ENCODE data around the gene KRTDAP.

The KRTDAP gene

DNA sequence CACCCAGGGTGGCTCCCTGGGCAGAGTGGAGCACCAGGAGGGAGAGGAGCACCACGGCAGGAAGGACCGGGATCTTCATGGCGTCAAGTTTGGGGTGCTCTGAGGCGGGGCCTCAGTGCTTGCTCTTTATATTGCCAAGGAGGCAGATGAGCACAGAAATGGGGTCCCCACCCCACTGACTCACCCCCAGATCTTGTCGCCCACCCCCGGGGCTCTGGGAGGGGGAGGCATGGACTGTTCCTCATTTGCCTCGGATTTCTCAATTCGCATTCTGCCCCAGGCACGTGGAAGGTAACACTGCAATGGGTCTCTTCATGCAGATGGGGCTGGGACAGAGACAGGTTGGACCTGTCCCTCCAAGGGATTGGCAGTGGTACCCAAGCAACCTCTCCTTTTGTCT, at the start of gene KRTDAP:
TSS of gene KRTDAP (minus strand) at position 101 of the 400 bp plus-strand sequence. CDS start at position 79, 22 bp downstream.
- no peak for TF ChIP-seq CTCF (conservative IDR thresholded peaks at IDR 0.05; ENCODE audit: low read depth, low read length)
- H3K4me3 ChIP-seq (ENCODE audit: low read depth, low read length) = no peak within 1 kb of the TSS
- no peak for DNase-seq (ENCODE audit: low read depth)

DNA sequence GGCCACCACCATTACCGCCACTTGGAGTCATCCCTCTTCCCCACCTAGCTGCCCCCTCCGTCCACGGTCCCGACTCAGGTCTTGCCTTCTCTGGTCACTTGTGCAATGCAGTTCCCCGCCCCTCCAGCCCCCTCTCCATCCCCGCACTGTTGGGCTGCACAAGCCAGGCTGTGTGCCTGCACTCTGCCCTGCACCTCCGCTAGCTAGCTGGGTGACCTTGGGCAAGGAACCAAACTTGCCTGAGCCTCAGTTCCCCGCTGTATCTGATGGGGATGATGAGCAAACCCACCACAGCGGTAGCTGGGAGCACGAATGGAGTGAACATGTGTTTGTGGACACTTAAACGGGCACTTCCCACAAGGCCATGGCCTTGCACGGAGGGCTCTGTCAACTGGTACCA, 49.6 kb upstream of the KRTDAP start:
- no peak overlapping the region for H3K4me3 ChIP-seq (ENCODE audit: low read depth, low read length)
- TF ChIP-seq CTCF (conservative IDR thresholded peaks at IDR 0.05; ENCODE audit: low read depth, low read length) = no peak
- DNase-seq (ENCODE audit: low read depth) = no peak

DNA sequence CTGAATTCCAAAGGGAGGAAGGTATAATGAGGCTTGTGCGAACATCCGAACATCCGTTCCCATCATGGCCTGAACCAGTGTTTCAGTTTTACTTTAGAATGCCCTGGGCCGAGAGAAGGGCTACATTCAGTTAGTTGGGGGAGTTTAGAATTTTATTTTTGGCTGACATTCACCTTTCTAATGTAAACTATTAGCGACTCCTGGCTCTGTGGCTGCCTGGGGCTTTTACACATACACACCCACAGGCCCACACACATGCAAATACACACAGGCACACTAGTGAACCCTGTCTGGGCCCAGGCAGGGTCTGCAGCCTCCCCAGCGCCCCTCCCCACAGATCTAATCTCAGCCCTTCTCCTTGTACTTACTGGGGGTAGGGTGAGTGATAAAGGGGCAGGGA, 49.0 kb upstream of the KRTDAP start:
- DNase-seq (ENCODE audit: low read depth) = no peak
- TF ChIP-seq CTCF (conservative IDR thresholded peaks at IDR 0.05; ENCODE audit: low read depth, low read length) = no peak
- no peak overlapping the region for H3K4me3 ChIP-seq (ENCODE audit: low read depth, low read length)

- DNase-seq (ENCODE audit: low read depth) = no peak
- H3K4me3 ChIP-seq (ENCODE audit: low read depth, low read length) = no peak overlapping the region
- no peak for TF ChIP-seq CTCF (conservative IDR thresholded peaks at IDR 0.05; ENCODE audit: low read depth, low read length)
Measured at GRCh38 chr19:35534803-35535480, 44.7 kb upstream of the KRTDAP start.

GRCh38 chr19:35533822-35534392, 43.6 kb upstream of the KRTDAP start:
- H3K4me3 ChIP-seq (ENCODE audit: low read depth, low read length) = no peak overlapping the region
- TF ChIP-seq CTCF (conservative IDR thresholded peaks at IDR 0.05; ENCODE audit: low read depth, low read length) = no peak
- no peak for DNase-seq (ENCODE audit: low read depth)

GRCh38 chr19:35533201-35533821, 43.0 kb upstream of the KRTDAP start, which contains the start of gene GAPDHS:
TSS of gene GAPDHS (plus strand) at chr19:35533456. CDS start at chr19:35533528, 72 bp downstream.
- no peak within 1 kb of the TSS for H3K4me3 ChIP-seq (ENCODE audit: low read depth, low read length)
- no peak for TF ChIP-seq CTCF (conservative IDR thresholded peaks at IDR 0.05; ENCODE audit: low read depth, low read length)

More at GRCh38 chr19:35533201-35533821, 43.0 kb upstream of the KRTDAP start, which contains the start of gene GAPDHS:
- no peak for DNase-seq (ENCODE audit: low read depth)
